K562 (cell line): ENCODE measurements around the gene SLC25A33. TPM values are rescaled to one million over a fixed set of nuclear protein-coding genes. Genes with fewer than 3 reads are reported as not detected.

ENCODE experiments used
- ETV5 ChIP-seq: sonication (generic); formaldehyde crosslinking; IDR thresholded peaks from 2 replicates; pipeline ENCODE4 v1.4.0; 2020; ENCODE audit warnings: low read depth, mild to moderate bottlenecking, missing genetic modification reagents
- FOXM1 ChIP-seq, 2 experiments: fragments of 450-650 bp in 1 of 2; sonication (generic) in 1 of 2; formaldehyde crosslinking in 1 of 2; IDR thresholded peaks; 2 replicates each; pipeline versions ENCODE4 v1.6.1 to v1.9.0; 2017 to 2022; ENCODE audit warnings: low read depth in 2 of 2, mild to moderate bottlenecking in 2 of 2, missing genetic modification reagents in 1 of 2, moderate library complexity in 1 of 2
- L3MBTL2 ChIP-seq: fragments of 450-650 bp; IDR thresholded peaks from 2 replicates; pipeline ENCODE4 v1.6.1; 2016; ENCODE audit warnings: mild to moderate bottlenecking, moderate library complexity
- NELFE ChIP-seq: IDR thresholded peaks from 2 replicates; pipeline ENCODE4 v1.6.1; 2011; ENCODE audit warnings: mild to moderate bottlenecking; ENCODE audit not compliant: insufficient read depth, insufficient read length
- NONO ChIP-seq, 2 experiments: fragments of 200-400 bp in 1 of 2; fragments of 450-650 bp in 1 of 2; formaldehyde crosslinking in 1 of 2; IDR thresholded peaks; 2 replicates each; pipeline ENCODE4 v1.6.1; 2017; ENCODE audit warnings: low read depth in 2 of 2, mild to moderate bottlenecking in 2 of 2, moderate library complexity in 2 of 2, low read length in 1 of 2
- ZBTB1 ChIP-seq: sonication (generic); formaldehyde crosslinking; IDR thresholded peaks from 2 replicates; pipeline ENCODE4 v1.8.1; 2023; ENCODE audit warnings: missing genetic modification reagents, low read depth, mild to moderate bottlenecking, borderline replicate concordance
- ZBTB17 ChIP-seq: fragments of 450-650 bp; formaldehyde crosslinking; IDR thresholded peaks from 2 replicates; pipeline ENCODE4 v1.4.0; 2020; ENCODE audit warnings: mild to moderate bottlenecking
- ZNF431 ChIP-seq: sonication (generic); formaldehyde crosslinking; IDR thresholded peaks from 2 replicates; pipeline ENCODE4 v1.8.0; 2022; ENCODE audit warnings: mild to moderate bottlenecking, missing genetic modification reagents
- polyA plus RNA-seq, 8 experiments: library from polyadenylated mRNA; depleted of rRNA in 4 of 8; stranded (reverse) in 5 of 8; unstranded in 3 of 8; fragments of >200 nt; fragmentation: Nextera tagmentation in 2 of 8; fragmentation: Illumina TruSeq in 1 of 8; extraction: Ambion mirVana in 2 of 8; extraction: Trizol in 1 of 8; gene quantifications; 2 replicates each; pipeline versions ENCODE4 v1.2.1 to v1.2.3, GENCODE V29; 2011 to 2014; ENCODE audit warnings: inconsistent platforms in 1 of 8, missing spikeins in 1 of 8
- total RNA-seq, 7 experiments: library from RNA; depleted of rRNA in 6 of 7; stranded (reverse); fragments of >200 nt in 6 of 7; fragmentation: Illumina TruSeq in 2 of 7; extraction: Trizol in 2 of 7; gene quantifications; 2 replicates each; pipeline versions ENCODE4 v1.2.1 to v1.2.3, GENCODE V29; 2011 to 2021; ENCODE audit warnings: low replicate concordance in 1 of 7
- TF ChIP-seq, protein P1 (sequence below): fragments of 450-650 bp; IDR thresholded peaks from 2 replicates; pipeline ENCODE4 v1.6.1; 2014; ENCODE audit warnings: low read depth, mild to moderate bottlenecking, moderate library complexity, borderline replicate concordance
- TF ChIP-seq, protein P2 (sequence below): sonication (generic); formaldehyde crosslinking; IDR thresholded peaks from 2 replicates; pipeline ENCODE4 v1.8.0; 2022; ENCODE audit warnings: mild to moderate bottlenecking, missing genetic modification reagents
- TF ChIP-seq, protein P3 (sequence below): fragments of 450-650 bp; IDR thresholded peaks from 2 replicates; pipeline ENCODE4 v1.6.1; 2016; ENCODE audit warnings: mild to moderate bottlenecking, moderate library complexity

The SLC25A33 gene
- total and polyA plus RNA-seq, 9 of the 15 experiments (the other 6 are each of a cell fraction or from before 2014, with no cell fraction given), result 3.2 to 23.5 (median 17.5) TPM

DNA sequence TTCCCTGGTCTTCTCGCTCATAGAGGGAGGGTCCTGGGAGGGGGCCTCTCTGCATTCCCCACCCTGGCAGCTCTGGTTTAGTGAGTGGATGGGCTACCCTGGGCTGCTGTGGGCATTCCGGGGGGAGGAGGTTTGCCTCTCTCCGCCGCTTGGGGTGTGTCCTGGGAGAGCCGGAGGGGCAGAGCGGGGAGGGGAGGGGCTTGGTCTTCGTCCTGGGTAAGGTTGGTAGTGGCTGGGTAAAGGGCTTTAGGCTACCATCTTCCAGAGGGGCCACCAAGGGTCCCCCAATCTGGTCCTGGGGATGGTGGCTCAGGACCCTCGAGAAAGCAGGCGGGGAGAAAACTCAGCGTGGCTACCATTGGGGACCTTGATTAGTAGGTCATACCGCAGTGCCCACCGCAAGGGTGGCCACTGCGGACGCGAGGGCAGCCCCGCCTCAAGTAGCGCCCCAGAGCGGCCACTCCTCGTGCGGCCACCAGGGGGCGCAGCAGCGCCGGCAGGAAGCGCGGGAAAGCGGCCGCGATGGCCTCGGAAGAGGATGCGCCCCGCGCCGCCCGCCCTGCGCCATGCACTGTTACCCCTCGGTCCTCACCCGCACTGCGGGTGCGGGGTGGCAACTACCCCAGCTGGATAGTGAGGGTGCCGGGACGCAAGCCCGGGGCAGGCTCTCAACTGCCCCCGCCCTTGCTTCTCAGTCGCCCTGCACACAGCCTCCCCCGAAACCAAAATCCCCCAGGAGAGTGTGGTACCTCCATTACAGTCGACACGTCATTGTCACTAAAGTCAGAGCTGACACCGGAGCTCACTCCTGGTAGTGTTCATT is 44.1 kb upstream of the SLC25A33 start (continued):
- TF ChIP-seq NONO (IDR thresholded peaks at IDR 0.05; ENCODE audit: low read depth in 2 of 2, low read length in 1 of 2) (0 out of 4 replicates have a peak, but pooled peaks of 1 of the 2 experiments have one; percentile 11), ZBTB1 (CRISPR knock-in tag) (peak; percentile 94), FOXM1 (IDR thresholded peaks at IDR 0.05; ENCODE audit: low read depth) (no peak), FOXM1 (CRISPR knock-in tag; IDR thresholded peaks at IDR 0.05; ENCODE audit: low read depth) (peak; percentile 82), L3MBTL2 (peak; percentile 96), ZBTB17 (CRISPR knock-in tag) (0 out of 2 replicates have a peak, but pooled peaks have one; percentile 30), ETV5 (peak; percentile 83), ZNF431 (peak; percentile 52; the same call in 1 of the 2 replicates), NELFE (no peak)
- TF ChIP-seq, protein P1, sequence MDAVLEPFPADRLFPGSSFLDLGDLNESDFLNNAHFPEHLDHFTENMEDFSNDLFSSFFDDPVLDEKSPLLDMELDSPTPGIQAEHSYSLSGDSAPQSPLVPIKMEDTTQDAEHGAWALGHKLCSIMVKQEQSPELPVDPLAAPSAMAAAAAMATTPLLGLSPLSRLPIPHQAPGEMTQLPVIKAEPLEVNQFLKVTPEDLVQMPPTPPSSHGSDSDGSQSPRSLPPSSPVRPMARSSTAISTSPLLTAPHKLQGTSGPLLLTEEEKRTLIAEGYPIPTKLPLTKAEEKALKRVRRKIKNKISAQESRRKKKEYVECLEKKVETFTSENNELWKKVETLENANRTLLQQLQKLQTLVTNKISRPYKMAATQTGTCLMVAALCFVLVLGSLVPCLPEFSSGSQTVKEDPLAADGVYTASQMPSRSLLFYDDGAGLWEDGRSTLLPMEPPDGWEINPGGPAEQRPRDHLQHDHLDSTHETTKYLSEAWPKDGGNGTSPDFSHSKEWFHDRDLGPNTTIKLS, result peak; percentile 31; the same call in 1 of the 2 replicates
- TF ChIP-seq, protein P2, sequence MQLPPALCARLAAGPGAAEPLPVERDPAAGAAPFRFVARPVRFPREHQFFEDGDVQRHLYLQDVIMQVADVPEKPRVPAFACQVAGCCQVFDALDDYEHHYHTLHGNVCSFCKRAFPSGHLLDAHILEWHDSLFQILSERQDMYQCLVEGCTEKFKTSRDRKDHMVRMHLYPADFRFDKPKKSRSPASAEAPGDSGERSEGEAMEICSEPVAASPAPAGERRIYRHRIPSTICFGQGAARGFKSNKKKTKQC (CRISPR knock-in tag), result peak; percentile 87; the same call in 1 of the 2 replicates
- TF ChIP-seq, protein P3, sequence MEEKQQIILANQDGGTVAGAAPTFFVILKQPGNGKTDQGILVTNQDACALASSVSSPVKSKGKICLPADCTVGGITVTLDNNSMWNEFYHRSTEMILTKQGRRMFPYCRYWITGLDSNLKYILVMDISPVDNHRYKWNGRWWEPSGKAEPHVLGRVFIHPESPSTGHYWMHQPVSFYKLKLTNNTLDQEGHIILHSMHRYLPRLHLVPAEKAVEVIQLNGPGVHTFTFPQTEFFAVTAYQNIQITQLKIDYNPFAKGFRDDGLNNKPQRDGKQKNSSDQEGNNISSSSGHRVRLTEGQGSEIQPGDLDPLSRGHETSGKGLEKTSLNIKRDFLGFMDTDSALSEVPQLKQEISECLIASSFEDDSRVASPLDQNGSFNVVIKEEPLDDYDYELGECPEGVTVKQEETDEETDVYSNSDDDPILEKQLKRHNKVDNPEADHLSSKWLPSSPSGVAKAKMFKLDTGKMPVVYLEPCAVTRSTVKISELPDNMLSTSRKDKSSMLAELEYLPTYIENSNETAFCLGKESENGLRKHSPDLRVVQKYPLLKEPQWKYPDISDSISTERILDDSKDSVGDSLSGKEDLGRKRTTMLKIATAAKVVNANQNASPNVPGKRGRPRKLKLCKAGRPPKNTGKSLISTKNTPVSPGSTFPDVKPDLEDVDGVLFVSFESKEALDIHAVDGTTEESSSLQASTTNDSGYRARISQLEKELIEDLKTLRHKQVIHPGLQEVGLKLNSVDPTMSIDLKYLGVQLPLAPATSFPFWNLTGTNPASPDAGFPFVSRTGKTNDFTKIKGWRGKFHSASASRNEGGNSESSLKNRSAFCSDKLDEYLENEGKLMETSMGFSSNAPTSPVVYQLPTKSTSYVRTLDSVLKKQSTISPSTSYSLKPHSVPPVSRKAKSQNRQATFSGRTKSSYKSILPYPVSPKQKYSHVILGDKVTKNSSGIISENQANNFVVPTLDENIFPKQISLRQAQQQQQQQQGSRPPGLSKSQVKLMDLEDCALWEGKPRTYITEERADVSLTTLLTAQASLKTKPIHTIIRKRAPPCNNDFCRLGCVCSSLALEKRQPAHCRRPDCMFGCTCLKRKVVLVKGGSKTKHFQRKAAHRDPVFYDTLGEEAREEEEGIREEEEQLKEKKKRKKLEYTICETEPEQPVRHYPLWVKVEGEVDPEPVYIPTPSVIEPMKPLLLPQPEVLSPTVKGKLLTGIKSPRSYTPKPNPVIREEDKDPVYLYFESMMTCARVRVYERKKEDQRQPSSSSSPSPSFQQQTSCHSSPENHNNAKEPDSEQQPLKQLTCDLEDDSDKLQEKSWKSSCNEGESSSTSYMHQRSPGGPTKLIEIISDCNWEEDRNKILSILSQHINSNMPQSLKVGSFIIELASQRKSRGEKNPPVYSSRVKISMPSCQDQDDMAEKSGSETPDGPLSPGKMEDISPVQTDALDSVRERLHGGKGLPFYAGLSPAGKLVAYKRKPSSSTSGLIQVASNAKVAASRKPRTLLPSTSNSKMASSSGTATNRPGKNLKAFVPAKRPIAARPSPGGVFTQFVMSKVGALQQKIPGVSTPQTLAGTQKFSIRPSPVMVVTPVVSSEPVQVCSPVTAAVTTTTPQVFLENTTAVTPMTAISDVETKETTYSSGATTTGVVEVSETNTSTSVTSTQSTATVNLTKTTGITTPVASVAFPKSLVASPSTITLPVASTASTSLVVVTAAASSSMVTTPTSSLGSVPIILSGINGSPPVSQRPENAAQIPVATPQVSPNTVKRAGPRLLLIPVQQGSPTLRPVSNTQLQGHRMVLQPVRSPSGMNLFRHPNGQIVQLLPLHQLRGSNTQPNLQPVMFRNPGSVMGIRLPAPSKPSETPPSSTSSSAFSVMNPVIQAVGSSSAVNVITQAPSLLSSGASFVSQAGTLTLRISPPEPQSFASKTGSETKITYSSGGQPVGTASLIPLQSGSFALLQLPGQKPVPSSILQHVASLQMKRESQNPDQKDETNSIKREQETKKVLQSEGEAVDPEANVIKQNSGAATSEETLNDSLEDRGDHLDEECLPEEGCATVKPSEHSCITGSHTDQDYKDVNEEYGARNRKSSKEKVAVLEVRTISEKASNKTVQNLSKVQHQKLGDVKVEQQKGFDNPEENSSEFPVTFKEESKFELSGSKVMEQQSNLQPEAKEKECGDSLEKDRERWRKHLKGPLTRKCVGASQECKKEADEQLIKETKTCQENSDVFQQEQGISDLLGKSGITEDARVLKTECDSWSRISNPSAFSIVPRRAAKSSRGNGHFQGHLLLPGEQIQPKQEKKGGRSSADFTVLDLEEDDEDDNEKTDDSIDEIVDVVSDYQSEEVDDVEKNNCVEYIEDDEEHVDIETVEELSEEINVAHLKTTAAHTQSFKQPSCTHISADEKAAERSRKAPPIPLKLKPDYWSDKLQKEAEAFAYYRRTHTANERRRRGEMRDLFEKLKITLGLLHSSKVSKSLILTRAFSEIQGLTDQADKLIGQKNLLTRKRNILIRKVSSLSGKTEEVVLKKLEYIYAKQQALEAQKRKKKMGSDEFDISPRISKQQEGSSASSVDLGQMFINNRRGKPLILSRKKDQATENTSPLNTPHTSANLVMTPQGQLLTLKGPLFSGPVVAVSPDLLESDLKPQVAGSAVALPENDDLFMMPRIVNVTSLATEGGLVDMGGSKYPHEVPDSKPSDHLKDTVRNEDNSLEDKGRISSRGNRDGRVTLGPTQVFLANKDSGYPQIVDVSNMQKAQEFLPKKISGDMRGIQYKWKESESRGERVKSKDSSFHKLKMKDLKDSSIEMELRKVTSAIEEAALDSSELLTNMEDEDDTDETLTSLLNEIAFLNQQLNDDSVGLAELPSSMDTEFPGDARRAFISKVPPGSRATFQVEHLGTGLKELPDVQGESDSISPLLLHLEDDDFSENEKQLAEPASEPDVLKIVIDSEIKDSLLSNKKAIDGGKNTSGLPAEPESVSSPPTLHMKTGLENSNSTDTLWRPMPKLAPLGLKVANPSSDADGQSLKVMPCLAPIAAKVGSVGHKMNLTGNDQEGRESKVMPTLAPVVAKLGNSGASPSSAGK, result peak; percentile 93
